Measurements from ENCODE around the gene NEURL4. TPM values are rescaled to one million over a fixed set of nuclear protein-coding genes. Genes with fewer than 3 reads are reported as not detected.

Gene NEURL4
- total RNA-seq, 1 donor from 2014 or later, result 26.2 TPM

- DNase-seq (no peak), ATAC-seq (ENCODE audit: poor library complexity) (no peak)
- intact Hi-C loops (cut with DNase I), result loop anchor here (5.0 kb wide), 1 partner anchor 245 kb away; the partner anchor contains the start of gene TNFSF13
Measured at GRCh38 chr17:7312432-7313087, 16.6 kb downstream of the NEURL4 start.

DNA sequence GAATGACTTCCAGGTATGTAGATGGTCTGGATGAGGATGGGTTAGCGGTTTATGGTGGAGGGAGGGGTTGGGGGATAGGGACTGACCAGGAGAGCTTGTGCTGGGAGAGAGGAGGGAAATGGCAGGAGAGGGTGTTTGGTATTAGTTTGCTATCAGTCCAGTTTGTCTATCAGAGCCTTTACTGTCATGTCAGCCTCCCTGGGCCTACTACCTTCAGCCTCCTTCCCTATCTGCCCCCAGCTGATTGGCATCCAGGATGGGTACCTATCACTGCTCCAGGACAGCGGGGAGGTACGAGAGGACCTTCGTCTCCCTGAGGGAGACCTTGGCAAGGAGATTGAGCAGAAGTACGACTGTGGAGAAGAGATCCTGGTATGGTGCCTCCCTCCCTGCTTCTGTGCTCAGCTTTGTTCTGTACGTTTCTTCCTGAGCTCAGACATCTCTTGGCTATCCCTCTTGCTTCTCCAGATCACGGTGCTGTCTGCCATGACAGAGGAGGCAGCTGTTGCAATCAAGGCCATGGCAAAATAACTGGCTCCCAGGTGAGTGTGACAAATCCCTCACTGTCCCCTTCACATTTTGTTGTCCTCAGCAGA is 17.9 kb downstream of the NEURL4 start:
- intact Hi-C loops (cut with DNase I), result loop anchor here (5.0 kb wide), 1 partner anchor 246 kb away; the partner anchor contains the start of gene TNFSF13
- DNase-seq, result no peak
- no peak for ATAC-seq (ENCODE audit: poor library complexity)

- ATAC-seq (ENCODE audit: poor library complexity) (no peak), DNase-seq (no peak)
- intact Hi-C loops (cut with DNase I), result loop anchor here (5.0 kb wide), 1 partner anchor 248 kb away; the partner anchor contains the start of gene TNFSF13
Measured at GRCh38 chr17:7309628-7310027, 19.5 kb downstream of the NEURL4 start.

- intact Hi-C loops (cut with DNase I), result no loop called here
- peak; percentile 23 for ATAC-seq (ENCODE audit: poor library complexity)
- DNase-seq, result peak; percentile 70
Measured at GRCh38 chr17:7308625-7309433, 20.3 kb downstream of the NEURL4 start.

DNA sequence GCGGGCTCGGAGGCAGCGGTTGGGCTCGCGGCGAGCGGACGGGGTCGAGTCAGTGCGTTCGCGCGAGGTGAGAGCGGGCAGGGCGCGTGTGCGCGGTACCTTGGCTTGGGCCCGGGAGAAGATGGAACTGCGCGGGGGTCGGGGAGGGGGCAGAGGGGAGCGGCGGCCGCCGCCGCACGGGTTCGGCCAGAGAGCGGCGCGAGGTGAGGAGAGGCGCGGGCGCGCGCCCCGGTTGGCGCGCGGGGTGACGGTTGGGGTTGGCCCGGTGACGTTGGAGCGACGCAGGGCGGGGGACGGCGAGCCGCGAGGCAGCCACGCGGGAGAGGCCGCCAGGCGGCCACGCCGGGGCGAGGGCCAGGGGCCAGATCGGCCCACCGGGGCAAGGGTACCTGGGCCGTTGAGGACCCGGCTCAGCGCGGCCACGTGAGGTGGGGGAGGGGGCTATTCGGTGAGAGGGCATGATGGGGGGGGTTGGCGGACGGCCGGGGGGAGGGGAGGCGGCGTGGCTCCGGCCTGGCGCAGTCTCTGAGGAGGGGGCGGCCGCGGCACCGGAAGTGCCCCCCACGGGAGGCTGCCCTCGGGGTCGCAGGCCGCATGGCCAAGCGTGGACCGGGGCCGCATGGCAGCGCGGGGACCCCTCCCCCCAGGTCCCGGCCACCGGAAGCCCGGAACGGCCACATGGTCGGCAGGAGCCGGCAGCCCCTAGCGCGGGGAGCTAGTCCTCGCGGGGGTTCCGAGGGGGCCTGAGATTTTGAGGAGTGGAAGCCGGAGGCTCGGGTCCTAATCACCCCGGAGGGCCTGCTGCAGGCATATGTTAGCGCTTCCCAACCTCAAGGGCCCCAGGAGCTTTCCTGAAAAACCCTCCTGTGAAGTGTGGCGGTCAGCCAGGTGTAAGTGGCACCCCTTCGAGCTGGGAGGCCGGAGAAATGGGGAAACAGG is 21.2 kb downstream of the NEURL4 start:
- peak; percentile 31 for ATAC-seq (ENCODE audit: poor library complexity)
- peak; percentile 65 for DNase-seq
- intact Hi-C loops (cut with DNase I), result no loop called here

DNA sequence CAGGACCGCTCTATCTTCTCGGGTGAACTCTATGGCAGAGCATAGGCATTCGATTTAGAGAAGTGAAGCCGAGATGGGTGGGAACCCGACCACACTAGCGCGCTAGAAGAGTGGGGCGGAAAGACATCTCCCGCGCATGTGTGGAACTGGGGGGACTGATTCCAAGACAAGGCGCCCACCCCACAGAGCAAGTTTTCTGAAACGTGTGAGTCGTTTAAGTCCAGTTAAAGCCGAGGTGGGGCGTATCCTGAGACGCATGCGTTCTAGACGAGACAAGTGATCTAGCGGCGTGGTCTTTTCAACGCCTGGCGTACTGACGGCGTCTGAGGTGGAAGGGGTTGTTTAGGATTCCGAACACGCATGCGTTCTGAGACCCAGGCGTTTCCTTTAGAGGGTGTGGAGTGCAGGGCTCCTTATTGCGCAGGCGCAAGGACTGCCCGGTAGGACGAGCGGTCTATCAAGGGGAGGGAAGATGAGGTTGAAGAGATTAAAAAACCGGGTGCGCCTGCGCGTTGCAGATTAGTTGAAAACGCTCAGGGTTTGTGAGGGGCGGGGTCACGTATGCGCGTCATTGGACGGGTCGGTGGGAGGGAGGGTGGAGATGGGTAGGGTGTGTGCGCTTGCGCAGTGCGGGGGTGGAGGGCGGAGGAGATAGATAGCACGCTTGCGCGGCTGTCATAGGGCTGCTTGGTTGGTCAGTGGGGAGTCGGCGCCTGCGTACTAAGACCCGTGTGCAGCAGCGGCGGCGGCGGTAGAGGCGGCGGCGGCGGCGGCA is 22.0 kb downstream of the NEURL4 start, which contains the start of gene EIF5A:
Gene EIF5A, plus strand, starts transcription at position 718 of the 775 bp plus-strand sequence. CDS start 2,008 bp downstream, outside the sequence.
- DNase-seq (peak; percentile 100), ATAC-seq (ENCODE audit: poor library complexity) (peak; percentile 93)
- intact Hi-C loops (cut with DNase I), result no loop called here

GRCh38 chr17:7304179-7304578 is 25.0 kb downstream of the NEURL4 start:
- intact Hi-C loops (cut with DNase I), result no loop called here

GRCh38 chr17:7296189-7296861 is 32.8 kb downstream of the NEURL4 start:
- DNase-seq, result peak; percentile 89
- intact Hi-C loops (cut with DNase I), result loop anchor here (1.0 kb wide), 1 partner anchor 15 kb away; the partner anchor contains the start of gene SLC2A4
- peak; percentile 88 for ATAC-seq (ENCODE audit: poor library complexity)

More at GRCh38 chr17:7304179-7304578, 25.0 kb downstream of the NEURL4 start:
- DNase-seq (no peak), ATAC-seq (ENCODE audit: poor library complexity) (no peak)

DNA sequence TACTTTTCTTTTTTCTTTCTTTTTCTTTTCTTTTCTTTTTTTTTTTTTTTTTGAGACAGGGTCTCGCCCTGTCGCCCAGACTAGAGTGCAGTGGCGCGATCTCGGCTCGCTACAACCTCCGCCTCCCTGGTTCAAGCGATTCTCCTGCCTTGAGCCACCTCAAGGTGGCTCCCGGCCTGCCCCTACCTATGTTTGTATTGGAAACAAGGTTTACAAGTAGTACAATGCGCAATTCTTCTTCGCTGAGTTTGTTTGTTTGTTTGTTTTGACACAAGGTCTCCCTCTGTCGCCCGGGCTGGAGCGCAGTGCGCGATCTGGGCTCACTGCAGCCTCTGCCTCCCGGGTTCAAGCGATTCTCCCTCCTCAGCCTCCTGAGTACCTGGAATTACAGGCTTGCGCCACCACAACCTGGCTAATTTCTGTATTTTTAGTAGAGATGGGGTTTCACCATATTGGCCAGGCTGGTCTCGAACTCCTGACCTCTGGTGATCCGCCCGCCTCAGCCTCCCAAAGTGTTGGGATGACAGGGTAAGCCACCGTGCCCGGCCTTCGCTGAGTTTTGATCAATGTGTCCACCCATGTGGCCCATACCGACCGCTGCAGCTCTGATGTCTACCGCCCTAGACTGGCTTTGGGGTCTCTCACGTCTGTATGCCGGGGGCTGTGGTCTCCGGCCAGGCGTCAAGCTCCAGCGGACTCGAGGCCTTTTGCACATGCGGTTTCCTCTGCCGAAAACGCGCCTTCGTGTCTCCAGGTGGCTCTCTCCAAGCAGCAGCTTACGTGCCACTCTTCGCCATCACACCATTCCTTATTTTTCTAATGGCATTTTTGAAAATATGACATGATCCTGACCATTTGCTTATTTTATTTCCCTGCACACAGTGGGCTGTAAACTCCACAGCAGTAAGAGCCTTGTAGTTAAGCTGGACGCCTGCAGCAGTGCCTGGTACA is 33.6 kb downstream of the NEURL4 start:
- DNase-seq (no peak), ATAC-seq (ENCODE audit: poor library complexity) (peak; percentile 2)
- intact Hi-C loops (cut with DNase I), result loop anchor here (1.0 kb wide), 1 partner anchor 14 kb away; the partner anchor contains the start of gene SLC2A4

DNA sequence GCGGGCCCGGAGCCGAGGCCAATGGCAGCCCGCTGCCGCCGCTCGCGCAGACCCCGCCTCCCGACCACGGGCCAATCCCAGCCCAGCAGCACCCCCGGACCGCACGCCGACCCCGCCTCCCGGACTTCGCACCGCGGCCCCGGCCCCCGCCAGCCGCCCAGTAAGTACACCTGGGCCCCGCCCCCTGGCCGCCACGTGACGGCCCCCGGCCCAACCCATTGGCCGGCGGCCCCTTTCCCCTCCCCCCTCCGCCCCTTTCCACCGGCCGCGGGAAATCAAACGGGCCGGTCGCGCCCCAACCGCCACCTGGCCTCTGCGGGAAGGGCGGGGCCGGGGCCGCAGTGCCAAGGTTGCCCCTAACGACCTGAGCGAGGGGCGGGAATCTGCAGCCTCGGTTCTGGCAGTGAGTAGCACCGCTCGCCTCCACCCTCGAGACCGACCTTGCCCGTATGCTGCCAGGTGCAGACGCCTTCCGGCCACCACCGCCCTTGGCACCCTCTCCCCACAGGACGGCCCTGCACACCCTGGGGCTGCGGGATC is 34.5 kb downstream of the NEURL4 start, which contains the start of gene YBX2:
Gene YBX2, minus strand, starts transcription at position 26 of the 540 bp plus-strand sequence. CDS start 139 bp downstream, outside the sequence.
- intact Hi-C loops (cut with DNase I), result no loop called here
- ATAC-seq (ENCODE audit: poor library complexity) (peak; percentile 18), DNase-seq (peak; percentile 78)

DNA sequence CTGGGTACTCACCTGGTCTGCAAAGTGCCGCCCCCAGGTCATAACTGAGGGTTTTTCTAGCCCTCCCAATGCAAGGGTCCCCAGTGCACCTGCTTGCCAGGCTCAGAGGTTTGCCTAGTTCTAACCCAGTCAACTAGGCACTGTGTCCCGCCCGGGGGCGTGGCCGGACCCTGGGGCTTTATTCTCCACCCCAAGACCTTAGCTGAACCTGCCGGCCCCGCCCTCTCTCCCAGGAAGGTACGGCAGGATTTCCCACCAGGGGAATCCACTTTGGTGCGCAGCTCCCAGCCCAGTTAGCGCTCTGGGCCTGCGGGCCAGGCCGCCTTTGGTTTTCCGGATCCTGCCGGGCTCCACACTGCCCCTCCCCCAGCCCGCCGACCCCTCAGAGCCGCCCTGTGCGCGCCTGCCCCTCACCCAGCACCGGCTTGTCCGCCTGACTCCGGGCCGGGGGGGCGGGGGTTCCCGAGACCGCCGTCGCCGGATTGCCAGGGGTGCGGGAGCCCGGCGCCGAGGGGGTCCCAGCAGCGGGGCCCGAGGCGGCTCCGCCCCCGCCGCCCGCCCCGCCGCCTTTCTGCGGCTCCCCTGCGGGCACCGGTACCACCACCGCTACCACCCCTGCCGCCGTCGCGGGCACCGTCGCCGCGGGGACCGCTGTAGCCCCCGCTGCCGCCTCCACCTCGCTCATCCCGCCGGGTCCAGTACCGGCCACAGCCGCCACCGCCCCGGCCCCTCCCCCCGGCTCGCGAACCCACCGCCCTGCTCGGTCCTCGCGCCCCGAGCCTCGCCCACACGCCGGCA is 35.1 kb downstream of the NEURL4 start:
- ATAC-seq (ENCODE audit: poor library complexity) (no peak), DNase-seq (peak; percentile 47)
- intact Hi-C loops (cut with DNase I), result no loop called here

- ATAC-seq (ENCODE audit: poor library complexity), result no peak
- no peak for DNase-seq
- intact Hi-C loops (cut with DNase I), result no loop called here
Measured at GRCh38 chr17:7293159-7293558, 36.0 kb downstream of the NEURL4 start.

GRCh38 chr17:7292729-7293128 is 36.4 kb downstream of the NEURL4 start:
- DNase-seq, result peak; percentile 57
- no peak for ATAC-seq (ENCODE audit: poor library complexity)
- intact Hi-C loops (cut with DNase I), result no loop called here

DNA sequence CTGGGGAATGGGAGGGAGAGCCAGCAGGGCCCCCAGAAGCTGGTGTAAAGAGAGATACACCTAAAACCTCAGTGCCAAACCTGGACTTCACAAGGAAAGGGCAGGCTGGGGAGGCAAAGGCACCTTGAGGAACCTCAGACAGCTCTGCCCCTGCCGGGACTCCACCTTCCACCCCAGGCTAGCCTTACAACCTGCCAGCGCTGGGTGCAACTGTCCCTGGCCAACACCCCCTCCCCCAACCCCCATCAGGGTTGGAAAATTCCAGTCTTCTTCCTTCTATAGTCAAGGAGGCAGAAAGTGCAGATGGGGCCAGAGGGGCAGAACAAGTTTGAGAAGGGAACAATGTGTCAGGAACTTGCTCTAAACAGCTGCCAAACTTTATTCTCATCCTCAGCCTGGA is 36.9 kb downstream of the NEURL4 start:
- intact Hi-C loops (cut with DNase I), result no loop called here
- ATAC-seq (ENCODE audit: poor library complexity) (no peak), DNase-seq (no peak)

DNA sequence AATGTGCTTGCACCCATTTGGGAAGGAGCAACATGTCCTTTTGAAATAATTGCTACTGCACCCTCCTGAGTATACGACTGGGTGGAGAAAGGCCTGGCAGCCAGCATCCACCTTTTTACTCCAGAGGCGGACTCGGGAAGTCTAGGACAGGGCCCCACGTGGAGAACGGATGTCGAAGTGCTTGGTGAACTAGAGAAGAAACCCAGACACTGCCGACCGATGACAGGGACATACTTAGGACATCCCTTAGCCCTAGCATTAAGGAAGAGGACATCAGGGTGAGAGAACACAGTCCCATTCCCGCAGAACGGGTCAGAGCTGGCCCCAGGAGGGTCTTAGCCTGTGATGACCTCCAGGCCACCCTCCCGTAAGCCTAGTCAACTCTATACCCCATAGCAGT is 38.5 kb downstream of the NEURL4 start:
- DNase-seq (no peak), ATAC-seq (ENCODE audit: poor library complexity) (peak; percentile 1)
- intact Hi-C loops (cut with DNase I), result no loop called here
